HepG2 (cell line): ENCODE measurements around the gene P3H2. TPM values are rescaled to one million over a fixed set of nuclear protein-coding genes. Genes with fewer than 3 reads are reported as not detected.

ENCODE experiments used
- ATAC-seq: fragments of 200-7000 bp; cut with Tn5 transposase; 3 replicates; pipeline ENCODE4 v1.9.1; 2020; ENCODE audit warnings: mild to moderate bottlenecking, moderate library complexity
- BruUV-seq: library from RNA; stranded (reverse); fragments of 400-500 nt; replicated peaks from 2 replicates; lab custom pipeline; 2021; lab: Mats Ljungman, UMichigan
- CTCF ChIA-PET: fragments of 300-600 bp; formaldehyde crosslinking; extraction: SDS; loops from one replicate; lab custom pipeline; 2021; ENCODE audit warnings: low total read pairs, inconsistent platforms, low intra/inter-chr PET ratio; lab: Yijun Ruan, JAX
- POLR2A ChIA-PET: fragments of 350-600 bp; sonication (Branson Sonifier 250); formaldehyde crosslinking; loops from one replicate; lab custom pipeline; 2020; ENCODE audit warnings: antibody characterized with exemption, inconsistent platforms; lab: Yijun Ruan, JAX
- DNase-seq: peaks from one replicate; pipeline ENCODE4 v3.0.0-alpha.2; 2015; ENCODE audit warnings: low spot score
- FAIRE-seq: peaks from 3 replicates; lab custom pipeline; 2011; peaks lifted over from hg19 to GRCh38; lab: Jason Lieb, UNC
- H2AFZ ChIP-seq: one replicate; pipeline ENCODE4 v1.6.1; 2011; ENCODE audit warnings: low read length, inconsistent platforms
- H3K27ac ChIP-seq: fragments of 300-600 bp; 3 replicates; pipeline ENCODE4 v1.8.0; 2011; ENCODE audit warnings: mixed run types, mild to moderate bottlenecking, mixed read lengths, low read length, inconsistent platforms; ENCODE audit not compliant: insufficient read depth; ENCODE audit errors: extremely low read length
- H3K27me3 ChIP-seq, 2 experiments: fragments of 200-600 bp in 1 of 2; 2 replicates in 1 of 2; 3 replicates in 1 of 2; pipeline versions ENCODE4 v1.6.0 to v1.8.0; 2011; ENCODE audit warnings: low read length in 2 of 2, mild to moderate bottlenecking in 2 of 2, moderate library complexity in 2 of 2, inconsistent platforms in 1 of 2; ENCODE audit not compliant: insufficient read depth in 2 of 2, control insufficient read depth in 1 of 2
- H3K36me3 ChIP-seq, 2 experiments: fragments of 200-600 bp in 1 of 2; replicated peaks in 1 of 2; 2 replicates in 1 of 2; 3 replicates in 1 of 2; pipeline versions ENCODE4 v1.5.1 to v1.8.0; 2011; ENCODE audit warnings: low read length in 2 of 2, inconsistent platforms in 1 of 2; ENCODE audit not compliant: insufficient read depth in 2 of 2, control insufficient read depth in 1 of 2
- H3K4me1 ChIP-seq: 2 replicates; pipeline ENCODE4 v1.5.1; 2012; ENCODE audit warnings: low read length, inconsistent platforms; ENCODE audit not compliant: insufficient read depth
- H3K4me2 ChIP-seq: 2 replicates; pipeline ENCODE4 v1.6.0; 2011; ENCODE audit warnings: low read depth, low read length, inconsistent platforms
- H3K4me3 ChIP-seq, 3 experiments: fragments of 200-600 bp in 1 of 3; sonication (generic), shearing (Covaris generic) in 1 of 3; replicated peaks in 1 of 3; 2 replicates each; pipeline ENCODE4 v1.5.1; 2011 to 2016; ENCODE audit warnings: low read length in 3 of 3, inconsistent platforms in 2 of 3, low read depth in 2 of 3, mild to moderate bottlenecking in 2 of 3, control low read depth in 1 of 3, mixed read lengths in 1 of 3; ENCODE audit not compliant: insufficient read depth in 1 of 3
- H3K79me2 ChIP-seq: one replicate; pipeline ENCODE4 v1.6.1; 2011; ENCODE audit warnings: low read length, inconsistent platforms; ENCODE audit not compliant: insufficient read depth
- H3K9ac ChIP-seq: 2 replicates; pipeline ENCODE4 v1.6.0; 2011; ENCODE audit warnings: mild to moderate bottlenecking, low read depth, low read length, inconsistent platforms; ENCODE audit not compliant: insufficient read depth
- H3K9me3 ChIP-seq: 2 replicates; pipeline ENCODE4 v1.5.1; 2012; ENCODE audit warnings: mild to moderate bottlenecking, low read length
- H4K20me1 ChIP-seq: 2 replicates; pipeline ENCODE4 v1.6.0; 2011; ENCODE audit warnings: inconsistent platforms, mild to moderate bottlenecking, low read length, moderate library complexity; ENCODE audit not compliant: insufficient read depth
- EZH2 ChIP-seq: conservative IDR thresholded peaks from 2 replicates; pipeline ENCODE4 v1.6.1; 2012; ENCODE audit warnings: mild to moderate bottlenecking, low read depth, low read length, moderate library complexity
- HMGXB4 ChIP-seq, 2 experiments: sonication (generic) in 1 of 2; formaldehyde crosslinking in 1 of 2; IDR thresholded peaks; 2 replicates each; pipeline versions ENCODE4 v1.4.0 to v1.6.1; 2018 to 2020; ENCODE audit warnings: missing genetic modification reagents in 2 of 2, borderline replicate concordance in 1 of 2, low read depth in 1 of 2, mild to moderate bottlenecking in 1 of 2, missing biosample characterization in 1 of 2
- U2AF1 ChIP-seq: fragments of 200-400 bp; formaldehyde crosslinking; optimal IDR thresholded peaks from 2 replicates; pipeline ENCODE3; 2017; ENCODE audit warnings: mild to moderate bottlenecking, low read depth, low read length
- WGBS: methylation state at CpG from one replicate; pipeline ENCODE4 v1.1.6; 2017; ENCODE audit warnings: low lambda C conversion rate; 5-methylcytosine and 5-hydroxymethylcytosine counted together
- in situ Hi-C: cut with HindIII; loops from 2 replicates; pipeline ENCODE4 v1.10.0; 2017; ENCODE audit warnings: low pct_unique_long_range_greater_than_20kb; ENCODE audit not compliant: extremely low pct_ligation_motif_present
- intact Hi-C: fragments of 100-400 bp; cut with micrococcal nuclease; formaldehyde crosslinking; loops from one replicate; pipeline ENCODE4 v1.10.0; 2022; ENCODE audit not compliant: unreplicated experiment
- polyA plus RNA-seq, 8 experiments: library from polyadenylated mRNA; depleted of rRNA in 3 of 8; stranded (reverse) in 7 of 8; unstranded in 1 of 8; fragments of >200 nt; fragmentation: Illumina TruSeq in 4 of 8; extraction: Trizol in 4 of 8; gene quantifications; 2 replicates each; pipeline versions ENCODE4 v1.2.1 to v1.2.3, GENCODE V29; 2011 to 2016; ENCODE audit warnings: low read depth in 4 of 8, missing spikeins in 1 of 8, mixed read lengths in 1 of 8; ENCODE audit not compliant: insufficient read depth in 1 of 8
- total RNA-seq, 5 experiments: library from RNA; depleted of rRNA; stranded (reverse); fragments of >200 nt; fragmentation: Illumina TruSeq; extraction: Trizol; gene quantifications; 2 replicates each; pipeline ENCODE4 v1.2.3, GENCODE V29; 2016; ENCODE audit warnings: low read depth in 1 of 5

Gene P3H2
- total and polyA plus RNA-seq, 2 of the 13 experiments (the other 11 are each of a cell fraction or from before 2014, with no cell fraction given) = not detected

GRCh38 chr3:190056742-190057141 is 64.0 kb downstream of the P3H2 start (continued):
- no peak for TF ChIP-seq HMGXB4 (CRISPR knock-in tag; IDR thresholded peaks at IDR 0.05; ENCODE audit: borderline replicate concordance in 1 of 2, low read depth in 1 of 2)

GRCh38 chr3:190055773-190056172 is 64.9 kb downstream of the P3H2 start:
- in situ Hi-C loops (no loop called here), intact Hi-C loops (no loop called here)
- no peaks in the 10 kb centered on the region for H3K79me2 ChIP-seq
- no peaks in the 10 kb centered on the region for H3K27me3 ChIP-seq
- TF ChIP-seq U2AF1 = no peak
- TF ChIP-seq EZH2 = no peak
- 9% methylated on average over 4 of the region's 4 CpGs for WGBS
- H3K9ac ChIP-seq = no peak overlapping the region
- DNase-seq (no peak), ATAC-seq (no peak), FAIRE-seq (no peak)
- ChIA-PET POLR2A (no interaction called here), CTCF (no interaction called here)
- H2AFZ ChIP-seq = no peak overlapping the region
- no peak overlapping the region for H3K4me2 ChIP-seq
- no TSS peak for BruUV-seq
- H3K27ac ChIP-seq = no peak overlapping the region
- no peak overlapping the region for H3K4me3 ChIP-seq
- no peaks in the 10 kb centered on the region for H4K20me1 ChIP-seq
- H3K36me3 ChIP-seq = no peaks in the 10 kb centered on the region
- no peaks in the 10 kb centered on the region for H3K4me1 ChIP-seq
- H3K9me3 ChIP-seq = no peaks in the 10 kb centered on the region
